SW 1271 (cell line): ENCODE data around the gene ZNRD2.
A peak's percentile ranks its signal among the peaks of the same experiment; 100 is the strongest.

Experiments used
- DNase-seq, 2 experiments: peaks; one replicate each; lab custom pipeline; 2025; lab: John Stamatoyannopoulos, UW

ZNRD2 gene

DNA sequence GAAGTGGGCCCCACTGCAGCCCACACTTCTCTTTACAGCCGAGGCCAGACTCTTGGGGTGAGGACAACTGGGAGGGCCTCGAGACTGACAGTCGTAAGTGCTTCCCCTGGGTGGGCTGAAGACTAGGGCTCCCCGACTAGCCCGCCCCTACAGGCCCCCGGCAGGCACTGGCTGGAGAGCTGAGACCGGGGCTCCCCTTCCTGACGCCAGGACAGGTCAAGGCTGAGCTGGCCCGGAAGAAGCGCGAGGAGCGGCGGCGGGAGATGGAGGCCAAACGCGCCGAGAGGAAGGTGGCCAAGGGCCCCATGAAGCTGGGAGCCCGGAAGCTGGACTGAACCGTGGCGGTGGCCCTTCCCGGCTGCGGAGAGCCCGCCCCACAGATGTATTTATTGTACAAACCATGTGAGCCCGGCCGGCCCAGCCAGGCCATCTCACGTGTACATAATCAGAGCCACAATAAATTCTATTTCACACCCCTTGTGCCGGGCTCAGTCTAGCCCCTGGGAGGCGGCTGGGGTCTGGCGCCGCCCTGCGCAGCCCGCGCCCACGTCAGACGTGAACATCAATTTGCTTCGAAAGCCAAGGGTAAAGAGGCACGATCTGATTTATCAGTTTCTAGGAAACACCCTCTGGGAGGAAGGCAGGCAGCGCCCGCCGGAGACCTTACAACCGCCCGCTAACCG is 31.9 kb upstream of the ZNRD2 start:
- DNase-seq = no peak

- no peak for DNase-seq
Measured at GRCh38 chr11:65538915-65539743, 31.1 kb upstream of the ZNRD2 start.

DNA sequence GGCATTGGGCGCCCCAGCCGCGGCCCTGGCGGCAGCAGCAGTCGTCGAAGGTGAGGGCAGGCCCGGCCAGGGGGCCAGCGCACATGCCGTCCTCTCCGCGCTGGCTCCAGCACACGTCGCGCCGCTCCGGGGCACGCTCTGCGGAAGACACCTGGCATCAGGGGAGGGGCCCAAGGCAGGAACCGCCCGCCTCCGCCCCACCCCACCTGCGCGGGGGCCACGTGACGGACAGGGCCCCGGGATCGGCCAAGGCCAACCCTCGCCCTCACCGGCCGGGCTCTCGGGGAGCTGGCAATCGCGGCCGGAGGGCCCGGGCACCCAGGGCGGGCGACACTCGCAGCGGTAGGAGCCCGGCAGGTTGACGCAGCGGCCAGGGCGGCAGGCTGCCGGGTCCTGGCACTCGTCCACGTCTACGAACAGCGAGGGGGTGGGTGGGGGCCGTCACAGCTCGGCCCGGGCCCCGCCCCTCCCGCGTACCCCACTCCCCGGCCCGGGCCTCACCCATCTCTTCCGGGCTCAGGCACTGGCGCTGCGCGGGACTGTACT is 30.5 kb upstream of the ZNRD2 start:
- DNase-seq = no peak

GRCh38 chr11:65540290-65541092 is 29.8 kb upstream of the ZNRD2 start:
- DNase-seq = peak; percentile 62 to 89

DNA sequence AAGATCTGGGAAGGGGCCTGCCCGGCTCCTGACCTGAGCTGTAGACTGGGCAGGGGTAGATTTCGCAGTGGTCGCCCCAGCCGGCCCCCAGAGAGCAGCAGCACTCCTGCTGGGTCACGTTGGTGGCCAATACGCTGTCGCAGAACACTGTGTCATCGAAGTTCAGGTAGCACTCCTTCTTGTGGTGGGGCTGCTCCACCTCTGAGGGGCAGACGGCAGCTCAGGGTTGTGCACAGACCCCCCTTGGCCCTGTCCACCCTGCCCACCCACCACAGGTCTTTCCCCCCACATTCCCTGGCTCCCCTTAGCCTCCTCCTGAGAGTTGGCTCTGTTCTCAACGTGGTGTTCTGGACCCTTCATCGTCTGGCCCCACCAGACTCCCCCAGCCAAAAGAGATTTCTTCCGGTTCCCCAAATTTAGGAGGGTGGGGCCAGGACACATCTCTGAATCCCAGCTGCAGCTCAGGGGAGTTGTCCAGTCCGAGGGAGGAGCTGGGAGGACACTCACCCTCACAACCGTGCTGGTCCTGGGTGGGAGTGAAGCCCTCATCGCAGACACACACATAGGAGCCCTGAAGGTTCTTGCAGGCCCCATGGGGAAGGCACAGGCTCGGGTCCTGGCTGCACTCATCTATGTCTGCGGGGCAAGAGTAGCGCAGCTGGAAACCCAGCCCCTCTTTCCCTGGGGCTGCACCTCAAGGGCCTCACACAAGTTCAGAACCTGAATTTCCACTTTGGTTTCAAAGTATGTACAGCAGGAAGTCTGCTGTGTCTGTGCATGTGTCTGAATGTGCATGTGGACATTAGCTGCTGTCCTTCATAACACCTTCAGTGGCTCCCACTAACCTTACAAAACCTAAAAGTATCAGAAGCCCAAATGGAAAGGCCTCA is 28.9 kb upstream of the ZNRD2 start:
- DNase-seq = no peak

GRCh38 chr11:65542738-65543390 is 27.4 kb upstream of the ZNRD2 start:
- no peak for DNase-seq

GRCh38 chr11:65545853-65546216 is 24.4 kb upstream of the ZNRD2 start:
- no peak for DNase-seq

GRCh38 chr11:65546217-65546958 is 23.9 kb upstream of the ZNRD2 start:
- DNase-seq = peak; percentile 45 to 69

GRCh38 chr11:65547446-65548125 is 22.7 kb upstream of the ZNRD2 start:
- no peak for DNase-seq

- DNase-seq = no peak
Measured at GRCh38 chr11:65548395-65548794, 21.9 kb upstream of the ZNRD2 start.

DNA sequence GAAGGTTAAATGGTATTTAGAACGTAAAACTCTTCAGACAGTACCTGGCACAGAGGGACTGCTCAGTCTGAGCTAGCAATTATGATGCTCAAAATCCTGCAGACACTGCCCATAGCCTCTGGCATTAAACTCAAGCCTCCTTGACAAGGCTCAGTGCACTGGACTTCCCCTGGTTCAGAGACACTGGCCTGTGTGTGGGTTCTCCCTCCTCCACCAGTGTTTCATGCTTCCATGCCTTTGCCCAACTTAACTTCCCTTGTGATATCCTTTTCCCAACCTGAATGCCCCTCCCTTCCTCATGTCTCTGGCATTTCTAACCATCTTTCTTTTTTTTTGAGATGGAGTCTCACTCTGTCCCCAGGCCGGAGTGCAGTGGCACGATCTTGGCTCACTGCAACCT is 21.2 kb upstream of the ZNRD2 start:
- DNase-seq = no peak

GRCh38 chr11:65551572-65552387 is 18.5 kb upstream of the ZNRD2 start:
- peak in 1 of 2 experiments; percentile 42 for DNase-seq

- DNase-seq = no peak
Measured at GRCh38 chr11:65552388-65552951, 17.8 kb upstream of the ZNRD2 start.

DNA sequence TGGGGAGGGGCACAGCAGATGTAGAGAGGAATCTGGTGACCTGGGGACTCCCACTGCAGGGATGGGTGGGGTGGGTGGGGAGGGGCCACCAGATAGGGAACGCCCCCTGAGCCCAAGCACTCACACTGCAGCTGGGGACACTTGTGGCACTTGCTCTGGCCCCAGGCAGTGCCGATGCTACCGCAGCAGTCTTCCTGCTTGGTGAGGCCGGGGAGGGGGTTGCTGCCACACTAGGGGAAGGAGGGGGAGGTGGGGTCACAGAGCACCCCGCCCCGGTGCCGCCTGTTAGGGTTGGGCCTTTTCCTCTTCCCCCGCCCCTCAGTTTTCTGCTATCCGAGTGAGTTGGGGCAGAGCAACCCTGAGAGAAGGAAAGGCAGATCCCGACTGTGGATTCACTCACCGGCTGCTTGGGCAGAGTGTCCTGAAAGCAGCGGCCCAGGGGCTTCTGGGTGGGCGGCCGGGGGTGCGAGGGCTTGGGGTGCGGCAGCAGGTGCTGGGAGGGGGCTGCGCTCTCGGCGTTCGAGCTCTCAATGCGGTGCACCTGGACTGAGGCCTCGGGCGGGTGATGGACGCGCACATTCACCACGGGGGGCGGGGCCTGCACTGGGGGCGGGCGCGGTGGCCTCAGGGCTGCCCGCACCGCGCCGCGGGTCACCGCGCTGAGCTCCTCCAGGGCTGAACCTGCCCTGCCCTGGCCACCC is 16.8 kb upstream of the ZNRD2 start:
- DNase-seq = no peak

GRCh38 chr11:65554057-65554818 is 16.0 kb upstream of the ZNRD2 start:
- DNase-seq = no peak

- DNase-seq = no peak
Measured at GRCh38 chr11:65554842-65555430, 15.3 kb upstream of the ZNRD2 start.
